ENCODE measurements around the gene NEK9. TPM values are rescaled to one million over a fixed set of nuclear protein-coding genes. Genes with fewer than 3 reads are reported as not detected.
"Not testable (repeated sequence)": the region's sequence is repeated elsewhere in the genome, so short reads cannot be mapped to it uniquely, and the experiment has no call there.

NEK9 gene
- total RNA-seq, 1 donor from 2014 or later: 123 TPM

DNA sequence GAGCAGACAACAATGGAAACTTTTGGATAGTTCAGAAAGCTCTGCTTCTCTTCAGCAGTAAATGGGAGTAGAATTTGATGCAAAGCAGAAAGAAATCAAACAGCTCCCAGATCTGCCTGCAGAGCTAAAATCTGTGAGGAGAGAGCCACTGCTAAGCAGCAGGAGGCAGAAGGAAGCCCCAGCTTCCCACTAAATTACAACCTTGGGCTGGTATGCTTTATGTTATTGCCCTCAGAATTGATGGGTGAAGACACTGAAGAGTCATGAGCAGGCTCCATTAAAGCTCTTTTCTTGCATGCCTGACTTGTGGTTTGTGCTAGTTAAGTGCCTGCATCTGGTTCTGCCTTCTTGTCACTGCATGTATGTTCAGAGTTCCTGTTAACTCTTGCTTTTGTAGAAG lies 49.1 kb downstream of the NEK9 start:
- DNase-seq: no peak
- Histone ChIP-seq H3K27me3 (ENCODE audit: low read depth) (no peaks in the 10 kb centered on the region), H3K4me1 (peaks cover 31% of the 10 kb centered on the region), H3K36me3 (peaks cover 9% of the 10 kb centered on the region), H3K9me3 (replicated peaks) (no peaks in the 10 kb centered on the region), H3K4me3 (no peak overlapping the region), H3K27ac (replicated peaks) (no peak overlapping the region)
- intact Hi-C loops (cut with micrococcal nuclease): no loop called here
- TF ChIP-seq, protein P1, sequence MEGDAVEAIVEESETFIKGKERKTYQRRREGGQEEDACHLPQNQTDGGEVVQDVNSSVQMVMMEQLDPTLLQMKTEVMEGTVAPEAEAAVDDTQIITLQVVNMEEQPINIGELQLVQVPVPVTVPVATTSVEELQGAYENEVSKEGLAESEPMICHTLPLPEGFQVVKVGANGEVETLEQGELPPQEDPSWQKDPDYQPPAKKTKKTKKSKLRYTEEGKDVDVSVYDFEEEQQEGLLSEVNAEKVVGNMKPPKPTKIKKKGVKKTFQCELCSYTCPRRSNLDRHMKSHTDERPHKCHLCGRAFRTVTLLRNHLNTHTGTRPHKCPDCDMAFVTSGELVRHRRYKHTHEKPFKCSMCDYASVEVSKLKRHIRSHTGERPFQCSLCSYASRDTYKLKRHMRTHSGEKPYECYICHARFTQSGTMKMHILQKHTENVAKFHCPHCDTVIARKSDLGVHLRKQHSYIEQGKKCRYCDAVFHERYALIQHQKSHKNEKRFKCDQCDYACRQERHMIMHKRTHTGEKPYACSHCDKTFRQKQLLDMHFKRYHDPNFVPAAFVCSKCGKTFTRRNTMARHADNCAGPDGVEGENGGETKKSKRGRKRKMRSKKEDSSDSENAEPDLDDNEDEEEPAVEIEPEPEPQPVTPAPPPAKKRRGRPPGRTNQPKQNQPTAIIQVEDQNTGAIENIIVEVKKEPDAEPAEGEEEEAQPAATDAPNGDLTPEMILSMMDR (IDR thresholded peaks at IDR 0.05; ENCODE audit: borderline replicate concordance): no peak

DNA sequence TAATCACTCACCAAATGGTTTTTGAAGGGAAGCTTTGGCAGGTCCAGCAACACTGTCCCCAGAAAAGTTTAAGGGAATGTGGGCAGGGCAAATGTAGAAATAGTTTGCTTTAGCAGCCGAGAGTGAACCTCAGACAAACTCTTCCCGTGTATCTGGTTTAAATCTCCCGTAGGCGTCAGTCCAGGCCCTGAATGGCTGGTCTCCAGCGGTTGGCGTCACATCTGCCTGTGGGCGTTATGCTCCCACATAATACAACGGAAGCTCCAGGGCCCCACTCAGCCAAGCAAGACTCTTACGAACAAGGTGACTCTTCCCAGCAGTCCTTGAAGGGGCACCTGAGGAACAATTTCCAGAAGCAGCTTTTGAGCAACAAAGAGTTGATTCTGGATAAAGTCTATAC lies 56.5 kb downstream of the NEK9 start:
- Histone ChIP-seq H3K9me3 (replicated peaks) (no peaks in the 10 kb centered on the region), H3K4me1 (peaks cover 73% of the 10 kb centered on the region), H3K27ac (replicated peaks) (peak overlapping the region; percentile 96), H3K27me3 (ENCODE audit: low read depth) (no peaks in the 10 kb centered on the region), H3K36me3 (no peaks in the 10 kb centered on the region), H3K4me3 (peak overlapping the region; percentile 70)
- no peak for DNase-seq
- intact Hi-C loops (cut with micrococcal nuclease): no loop called here
- TF ChIP-seq, protein P1 (IDR thresholded peaks at IDR 0.05; ENCODE audit: borderline replicate concordance): no peak

DNA sequence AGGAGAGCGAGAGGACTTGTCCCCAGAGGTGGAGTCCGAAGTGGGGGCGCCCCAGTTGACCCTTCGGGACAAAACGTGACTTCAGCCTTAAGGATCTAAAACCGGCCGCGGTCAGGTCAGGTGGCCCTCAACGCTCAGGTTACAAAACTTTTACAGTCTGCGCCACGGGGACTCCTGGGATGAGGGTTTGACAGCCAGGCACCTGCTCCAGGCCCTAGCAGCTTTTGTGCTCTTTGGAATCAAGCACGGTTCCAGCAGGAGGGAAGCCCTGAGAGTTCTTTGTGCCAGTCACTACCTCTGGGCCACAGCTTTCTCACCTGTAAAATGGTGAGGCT lies 57.1 kb downstream of the NEK9 start:
- H3K4me1 ChIP-seq: peaks cover 78% of the 10 kb centered on the region
- no peak for DNase-seq
- TF ChIP-seq, protein P1 (IDR thresholded peaks at IDR 0.05; ENCODE audit: borderline replicate concordance): no peak
- H3K9me3 ChIP-seq (replicated peaks): no peaks in the 10 kb centered on the region
- no peaks in the 10 kb centered on the region for H3K27me3 ChIP-seq (ENCODE audit: low read depth)
- intact Hi-C loops (cut with micrococcal nuclease): loop anchor here (10.0 kb wide), 1 partner anchor 125 kb away; no protein-coding TSS in a partner anchor
- H3K36me3 ChIP-seq: no peaks in the 10 kb centered on the region
- peak overlapping the region; percentile 96 for H3K27ac ChIP-seq (replicated peaks)
- peak overlapping the region; percentile 70 for H3K4me3 ChIP-seq

DNA sequence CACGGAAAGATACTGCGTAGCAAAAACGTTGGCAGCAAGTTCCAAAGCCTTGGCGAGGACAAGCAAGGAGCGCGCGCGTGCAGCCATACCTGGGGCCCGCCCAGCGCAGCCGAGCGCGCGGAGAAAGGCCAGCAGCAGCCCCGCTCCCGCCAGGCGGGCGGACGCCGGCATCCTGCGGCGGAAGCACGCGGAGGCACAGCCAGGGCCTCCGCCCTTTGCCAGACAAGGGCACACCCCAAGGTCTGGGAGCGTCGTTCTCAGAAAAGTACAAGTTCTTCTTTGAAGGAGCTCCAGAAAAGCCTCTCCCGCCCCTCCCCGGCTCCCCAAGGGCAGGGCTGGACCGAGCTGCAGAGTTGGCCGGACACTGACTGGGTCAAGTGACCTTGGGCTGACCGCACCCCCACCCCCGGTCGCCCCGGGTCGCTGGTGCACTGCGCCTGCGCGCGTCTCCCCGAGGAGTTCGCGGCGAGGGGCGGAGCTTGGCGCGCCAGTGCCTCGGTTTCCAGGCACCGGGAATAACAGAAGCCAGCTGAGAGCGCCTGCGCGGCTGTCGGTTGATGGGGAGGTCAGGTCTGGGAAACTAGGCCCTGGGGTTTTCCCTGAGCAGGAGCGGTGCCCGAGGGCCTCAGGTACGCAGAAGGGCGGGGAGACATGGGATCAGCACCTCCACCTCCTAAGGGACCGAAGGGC lies 57.6 kb downstream of the NEK9 start, which contains the start of gene ZC2HC1C:
TSS of gene ZC2HC1C (plus strand) at position 521 of the 690 bp plus-strand sequence. CDS start 933 bp downstream, outside the sequence.
- H3K9me3 ChIP-seq (replicated peaks): no peaks in the 10 kb centered on the region
- peaks cover 82% of the 10 kb centered on the region for H3K4me1 ChIP-seq
- TF ChIP-seq, protein P1 (IDR thresholded peaks at IDR 0.05; ENCODE audit: borderline replicate concordance): peak; percentile 15
- intact Hi-C loops (cut with micrococcal nuclease): loop anchor here (10.0 kb wide), 1 partner anchor 124 kb away; no protein-coding TSS in a partner anchor
- H3K36me3 ChIP-seq: no peaks in the 10 kb centered on the region
- peak; percentile 97 for DNase-seq
- peak within 1 kb of the TSS; percentile 70 for H3K4me3 ChIP-seq
- no peaks in the 10 kb centered on the region for H3K27me3 ChIP-seq (ENCODE audit: low read depth)
- peak within 1 kb of the TSS; percentile 96 for H3K27ac ChIP-seq (replicated peaks)

DNA sequence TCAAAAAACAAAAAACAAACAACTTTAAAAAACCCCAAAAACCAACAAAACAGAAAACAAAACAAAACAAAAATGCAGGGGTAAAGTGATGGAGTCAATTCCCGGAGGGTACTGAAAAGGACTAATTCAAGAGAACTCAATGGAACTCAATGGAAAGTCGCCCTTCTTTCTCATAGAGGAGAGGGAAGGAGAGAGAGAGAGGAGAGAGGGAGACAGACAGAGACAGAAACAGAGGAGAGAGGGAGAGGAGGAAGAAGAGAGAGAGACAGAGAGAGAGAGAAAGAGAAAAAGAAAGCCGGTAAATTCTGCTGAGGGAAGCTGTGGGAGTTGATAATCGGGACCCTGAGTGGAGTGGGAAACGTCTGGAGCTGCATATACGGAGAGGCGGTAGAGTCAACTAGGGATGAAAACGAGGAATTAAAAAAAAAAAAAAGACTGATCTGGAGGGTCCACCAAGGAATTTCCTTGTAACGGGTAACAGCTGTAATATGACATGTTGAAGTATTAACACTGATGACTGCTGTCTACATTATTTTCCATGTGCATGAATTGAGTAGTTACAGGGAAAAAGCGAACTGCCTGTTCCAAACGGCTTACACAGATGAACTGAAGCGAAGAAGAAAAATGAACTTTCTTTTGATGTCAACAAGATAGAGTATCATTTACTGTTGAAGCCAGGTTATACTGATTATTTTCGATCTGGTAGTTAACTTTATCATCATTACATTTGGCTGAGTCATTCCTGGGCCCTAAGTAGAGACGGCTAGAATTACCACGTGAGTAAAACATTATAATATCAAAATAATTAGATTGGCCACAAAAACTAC lies 58.3 kb downstream of the NEK9 start:
- H3K27me3 ChIP-seq (ENCODE audit: low read depth): no peaks in the 10 kb centered on the region
- H3K4me3 ChIP-seq: peak overlapping the region; percentile 70
- intact Hi-C loops (cut with micrococcal nuclease): loop anchor here (10.0 kb wide), 1 partner anchor 124 kb away; no protein-coding TSS in a partner anchor
- H3K36me3 ChIP-seq: no peaks in the 10 kb centered on the region
- TF ChIP-seq, protein P1 (IDR thresholded peaks at IDR 0.05; ENCODE audit: borderline replicate concordance): no peak
- no peaks in the 10 kb centered on the region for H3K9me3 ChIP-seq (replicated peaks)
- H3K4me1 ChIP-seq: peaks cover 82% of the 10 kb centered on the region
- peak overlapping the region; percentile 96 for H3K27ac ChIP-seq (replicated peaks)
- no peak for DNase-seq

DNA sequence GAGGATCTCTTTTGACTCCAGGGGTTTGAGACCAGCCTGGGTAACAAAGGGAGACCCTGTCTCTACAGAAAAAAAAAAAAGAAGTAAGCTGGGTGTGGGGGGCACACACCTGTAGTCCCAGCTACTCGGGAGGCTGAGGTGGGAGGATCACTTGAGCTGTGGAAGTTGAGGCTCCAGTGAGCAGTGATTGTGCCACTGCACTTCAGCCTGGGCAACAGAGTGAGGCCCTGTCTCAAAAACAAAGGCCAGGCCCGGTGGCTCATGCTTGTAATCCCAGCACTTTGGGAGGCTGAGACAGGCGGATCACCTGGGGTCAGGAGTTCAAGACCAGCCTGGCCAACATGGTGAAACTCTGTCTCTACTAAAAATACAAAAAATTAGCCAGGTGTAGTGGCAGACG lies 59.1 kb downstream of the NEK9 start:
- H3K27me3 ChIP-seq (ENCODE audit: low read depth); H3K36me3 ChIP-seq; H3K9me3 ChIP-seq (replicated peaks); DNase-seq: not testable (repeated sequence)
- Histone ChIP-seq H3K27ac (replicated peaks) (peak overlapping the region; percentile 96), H3K4me1 (peaks cover 81% of the 10 kb centered on the region), H3K4me3 (peak overlapping the region; percentile 70)
- intact Hi-C loops (cut with micrococcal nuclease): loop anchor here (10.0 kb wide), 1 partner anchor 123 kb away; no protein-coding TSS in a partner anchor

Measured in left ventricle myocardium inferior (tissue), 1 donor.